ENCODE results near the gene ARMC8. TPM values are rescaled to one million over a fixed set of nuclear protein-coding genes. Genes with fewer than 3 reads are reported as not detected.

Gene ARMC8
- total RNA-seq, 2 donors from 2014 or later = 50.2 to 56.6 TPM

GRCh38 chr3:138338811-138339210 lies 151.7 kb downstream of the ARMC8 start:
- no peak for ATAC-seq
- no peak for DNase-seq (ENCODE audit: low spot score)
- H3K27ac Mint-ChIP-seq = no peak overlapping the region
- no peaks in the 10 kb centered on the region for H3K4me1 Mint-ChIP-seq (ENCODE audit: low read depth in 2 of 2)
- H3K36me3 Mint-ChIP-seq = no peaks in the 10 kb centered on the region
- H3K9me3 Mint-ChIP-seq = no peaks in the 10 kb centered on the region
- H3K4me3 Mint-ChIP-seq = no peak overlapping the region
- H3K27me3 Mint-ChIP-seq = peaks cover 10 to 14% of the 10 kb centered on the region in 2 donors

- ATAC-seq = no peak
Measured at GRCh38 chr3:138340511-138340910, 153.4 kb downstream of the ARMC8 start.

GRCh38 chr3:138344754-138345153 lies 157.7 kb downstream of the ARMC8 start:
- H3K36me3 Mint-ChIP-seq = no peaks in the 10 kb centered on the region
- peaks cover 8 to 10% of the 10 kb centered on the region in 2 donors for H3K4me1 Mint-ChIP-seq (ENCODE audit: low read depth in 2 of 2)
- H3K27ac Mint-ChIP-seq = no peak overlapping the region
- no peak for DNase-seq (ENCODE audit: low spot score)
- no peak overlapping the region for H3K4me3 Mint-ChIP-seq
- no peak for ATAC-seq
- H3K27me3 Mint-ChIP-seq = peaks cover 20 to 37% of the 10 kb centered on the region in 2 donors
- H3K9me3 Mint-ChIP-seq = peaks cover 2% of the 10 kb centered on the region

More at GRCh38 chr3:138340511-138340910, 153.4 kb downstream of the ARMC8 start:
- Mint-ChIP-seq H3K9me3 (no peaks in the 10 kb centered on the region), H3K4me1 (ENCODE audit: low read depth in 2 of 2) (no peaks in the 10 kb centered on the region), H3K36me3 (no peaks in the 10 kb centered on the region), H3K27me3 (peaks cover 10 to 17% of the 10 kb centered on the region in 2 donors), H3K27ac (no peak overlapping the region), H3K4me3 (no peak overlapping the region)
- DNase-seq (ENCODE audit: low spot score) = no peak

Other genes with a start within 250 kb of the ARMC8 start
- not detected for gene CLDN18, start 177.1 kb upstream of the ARMC8 start, total RNA-seq
- not detected for gene DZIP1L, start 71.7 kb upstream of the ARMC8 start, total RNA-seq
- not detected for gene A4GNT, start 54.9 kb upstream of the ARMC8 start, total RNA-seq
- 10 to 100 TPM; 21.6 to 23.4 TPM for gene DBR1, start 12.4 kb upstream of the ARMC8 start, total RNA-seq
- not detected for gene NME9, start 142.6 kb downstream of the ARMC8 start, total RNA-seq
- gene MRAS, start 161.3 kb downstream of the ARMC8 start, total RNA-seq = 10 to 100 TPM in 1 of 2 donors, 1 to 10 TPM in 1; 2.8 to 12.3 TPM
- not detected for gene ESYT3, start 247.3 kb downstream of the ARMC8 start, total RNA-seq